ENCODE results near the gene MTR. TPM values are rescaled to one million over a fixed set of nuclear protein-coding genes. Genes with fewer than 3 reads are reported as not detected.

Gene MTR
- total RNA-seq, 4 donors from 2014 or later: 16.3 to 34.0 (median 24.2) TPM

DNA sequence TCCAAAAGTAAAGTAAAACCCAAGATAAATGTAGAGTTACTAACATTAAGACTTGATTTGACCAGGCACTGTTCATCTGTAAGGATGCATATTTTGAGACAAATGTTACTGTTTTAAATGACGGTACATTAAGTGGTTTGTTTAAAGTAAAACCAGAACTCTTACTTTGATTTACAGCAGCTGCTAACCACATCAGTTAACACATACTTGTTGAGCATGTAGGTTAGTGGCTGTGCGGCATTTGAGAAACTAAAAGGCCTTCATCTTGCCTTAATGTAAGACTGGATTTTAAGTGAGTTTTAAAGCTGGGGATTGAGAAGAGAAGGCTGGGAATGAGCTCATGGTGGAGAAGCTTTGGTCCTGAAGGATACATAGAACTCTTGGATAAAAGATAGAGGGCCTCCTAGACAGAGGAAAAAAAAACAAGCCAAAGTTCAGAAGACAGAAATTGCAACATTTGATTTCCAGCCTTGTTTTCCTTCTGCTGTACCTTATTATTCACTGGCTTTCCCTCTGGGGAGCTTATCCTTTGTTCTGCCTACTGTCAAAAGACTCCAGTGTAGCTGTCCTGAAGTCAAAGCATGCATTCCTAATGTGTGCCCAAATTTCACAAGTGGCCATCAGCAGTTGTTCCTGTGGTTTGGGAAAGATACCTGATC lies 66.6 kb downstream of the MTR start:
- 82 to 84% methylated on average over 2 of the region's 2 CpGs for WGBS, 2 donors
- TF ChIP-seq POLR2A (IDR thresholded peaks at IDR 0.05): no peak
- TF ChIP-seq, protein P1, sequence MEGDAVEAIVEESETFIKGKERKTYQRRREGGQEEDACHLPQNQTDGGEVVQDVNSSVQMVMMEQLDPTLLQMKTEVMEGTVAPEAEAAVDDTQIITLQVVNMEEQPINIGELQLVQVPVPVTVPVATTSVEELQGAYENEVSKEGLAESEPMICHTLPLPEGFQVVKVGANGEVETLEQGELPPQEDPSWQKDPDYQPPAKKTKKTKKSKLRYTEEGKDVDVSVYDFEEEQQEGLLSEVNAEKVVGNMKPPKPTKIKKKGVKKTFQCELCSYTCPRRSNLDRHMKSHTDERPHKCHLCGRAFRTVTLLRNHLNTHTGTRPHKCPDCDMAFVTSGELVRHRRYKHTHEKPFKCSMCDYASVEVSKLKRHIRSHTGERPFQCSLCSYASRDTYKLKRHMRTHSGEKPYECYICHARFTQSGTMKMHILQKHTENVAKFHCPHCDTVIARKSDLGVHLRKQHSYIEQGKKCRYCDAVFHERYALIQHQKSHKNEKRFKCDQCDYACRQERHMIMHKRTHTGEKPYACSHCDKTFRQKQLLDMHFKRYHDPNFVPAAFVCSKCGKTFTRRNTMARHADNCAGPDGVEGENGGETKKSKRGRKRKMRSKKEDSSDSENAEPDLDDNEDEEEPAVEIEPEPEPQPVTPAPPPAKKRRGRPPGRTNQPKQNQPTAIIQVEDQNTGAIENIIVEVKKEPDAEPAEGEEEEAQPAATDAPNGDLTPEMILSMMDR (IDR thresholded peaks at IDR 0.05): no peak
- intact Hi-C loops (cut with DNase I; ENCODE audit: low total_unique reads): no loop called here
- no peak for DNase-seq (ENCODE audit: low spot score in 2 of 2)
- H3K4me3 ChIP-seq (ENCODE audit: low read depth, poor library complexity, severe bottlenecking): no peak overlapping the region

DNA sequence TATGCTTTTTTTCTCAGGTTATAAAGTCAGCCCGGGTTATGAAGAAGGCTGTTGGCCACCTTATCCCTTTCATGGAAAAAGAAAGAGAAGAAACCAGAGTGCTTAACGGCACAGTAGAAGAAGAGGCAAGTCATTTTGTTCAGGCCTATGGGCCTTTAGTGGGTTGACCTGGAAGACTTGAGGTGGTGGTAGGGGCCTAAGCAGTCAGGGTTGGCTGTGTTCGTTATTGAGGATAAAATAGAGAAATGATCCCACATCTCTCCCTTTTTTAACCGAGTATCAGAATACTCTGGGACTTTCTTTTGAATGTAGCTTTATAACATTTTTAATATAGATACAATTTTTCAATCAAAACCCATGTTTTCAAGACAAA lies 67.1 kb downstream of the MTR start:
- intact Hi-C loops (cut with DNase I; ENCODE audit: low total_unique reads): no loop called here
- WGBS, 2 donors: 87 to 93% methylated on average over 4 of the region's 4 CpGs

DNA sequence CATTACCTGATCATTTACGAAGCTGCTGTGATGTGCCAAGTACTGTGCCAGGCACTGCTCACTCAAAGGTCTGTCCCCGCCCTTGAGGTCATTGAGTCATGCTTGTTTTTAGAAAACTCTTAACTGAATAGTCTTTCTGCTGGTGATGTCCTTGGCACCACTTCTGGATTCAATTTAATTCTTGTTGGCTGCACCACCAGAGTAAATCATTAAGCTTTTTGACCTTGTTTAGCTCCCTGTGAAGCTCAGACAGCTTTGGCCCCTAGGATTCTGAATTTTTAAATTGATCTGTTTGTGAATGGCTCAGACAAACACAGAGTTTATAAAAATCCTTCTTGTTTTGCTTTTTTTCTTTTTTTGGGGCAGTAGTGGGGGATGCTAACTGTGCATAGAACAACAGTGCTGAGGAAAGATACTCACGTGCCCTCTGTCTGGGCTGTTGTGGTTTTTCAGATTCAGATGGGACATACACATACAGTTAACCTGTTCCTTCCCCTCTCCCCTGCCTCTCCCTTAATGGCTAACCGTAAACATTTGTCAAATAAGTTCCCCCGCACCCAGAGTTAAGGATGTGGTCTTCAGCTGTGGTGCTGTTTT lies 67.6 kb downstream of the MTR start:
- no peak overlapping the region for H3K4me3 ChIP-seq (ENCODE audit: low read depth, poor library complexity, severe bottlenecking)
- no peak for TF ChIP-seq POLR2A (IDR thresholded peaks at IDR 0.05)
- TF ChIP-seq, protein P1 (IDR thresholded peaks at IDR 0.05): no peak
- 58 to 61% methylated on average over 5 of the region's 5 CpGs for WGBS, 2 donors
- DNase-seq (ENCODE audit: low spot score in 2 of 2): no peak
- intact Hi-C loops (cut with DNase I; ENCODE audit: low total_unique reads): no loop called here

More for the DNA sequence above, 67.1 kb downstream of the MTR start:
- no peak overlapping the region for H3K4me3 ChIP-seq (ENCODE audit: low read depth, poor library complexity, severe bottlenecking)
- no peak for TF ChIP-seq POLR2A (IDR thresholded peaks at IDR 0.05)
- TF ChIP-seq, protein P1 (IDR thresholded peaks at IDR 0.05): no peak
- DNase-seq (ENCODE audit: low spot score in 2 of 2): no peak

DNA sequence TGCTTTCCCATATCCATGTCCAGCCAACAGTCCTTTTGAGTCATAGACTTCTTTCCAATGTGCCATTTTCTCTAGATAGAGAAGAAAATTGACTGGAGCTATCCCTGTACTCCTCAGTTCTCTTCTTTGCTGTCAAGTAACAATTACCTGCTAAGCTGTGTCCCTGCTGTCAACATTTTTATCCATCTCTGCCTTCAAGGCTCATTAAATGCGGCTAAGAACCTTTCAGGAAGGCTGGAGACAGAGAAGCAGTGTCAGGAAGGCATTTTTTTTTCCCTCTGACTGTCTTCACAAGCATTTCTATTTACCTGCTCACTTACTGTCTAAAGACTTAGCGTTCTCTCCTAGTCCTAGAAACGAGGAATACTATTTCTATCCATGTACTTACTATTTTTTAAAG lies 69.1 kb downstream of the MTR start:
- H3K4me3 ChIP-seq (ENCODE audit: low read depth, poor library complexity, severe bottlenecking): no peak overlapping the region
- DNase-seq (ENCODE audit: low spot score in 2 of 2): no peak
- TF ChIP-seq POLR2A (IDR thresholded peaks at IDR 0.05): no peak
- TF ChIP-seq, protein P1 (IDR thresholded peaks at IDR 0.05): no peak
- intact Hi-C loops (cut with DNase I; ENCODE audit: low total_unique reads): no loop called here
- 93 to 96% methylated on average over 3 of the region's 3 CpGs for WGBS, 2 donors

DNA sequence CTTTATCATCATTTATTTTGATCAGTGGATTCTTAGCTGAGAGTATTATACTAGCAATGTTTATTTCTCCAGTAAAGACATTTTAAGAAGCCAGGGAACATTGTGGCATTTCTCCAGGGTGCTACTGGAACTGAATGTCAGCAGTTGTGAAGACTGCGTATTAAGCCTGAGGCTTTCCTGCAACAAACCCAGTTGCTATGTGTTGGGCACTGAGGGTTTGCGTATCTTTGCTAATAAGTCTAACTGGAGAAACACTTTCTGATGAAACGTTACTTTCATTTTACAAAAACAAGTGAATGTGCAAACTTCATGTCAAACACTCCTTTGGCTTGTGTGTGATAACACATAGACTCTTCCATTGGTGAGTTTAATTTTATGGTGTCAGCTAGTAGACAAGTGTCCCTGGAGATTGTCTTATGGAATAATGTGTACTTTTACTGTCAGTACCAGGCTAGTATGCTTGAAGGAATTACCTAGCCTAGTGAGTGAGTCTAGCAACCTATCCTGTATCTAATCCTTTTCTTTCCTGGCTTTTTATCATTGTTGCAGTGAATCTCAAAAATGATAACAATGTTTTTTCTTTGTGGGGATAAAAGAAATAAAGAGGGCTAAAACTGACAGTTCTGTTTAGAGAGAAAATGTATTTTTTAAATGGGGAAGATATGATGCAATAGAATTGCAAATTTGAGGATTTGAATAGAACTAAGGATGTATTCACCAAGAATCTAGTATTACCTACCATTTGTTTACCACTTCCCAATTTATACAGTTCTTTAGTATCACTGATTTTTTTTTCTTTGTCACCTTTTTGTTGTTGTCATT lies 70.1 kb downstream of the MTR start:
- intact Hi-C loops (cut with DNase I; ENCODE audit: low total_unique reads): no loop called here
- WGBS, 2 donors: 58 to 85% methylated on average over 3 of the region's 3 CpGs
- no peak overlapping the region for H3K4me3 ChIP-seq (ENCODE audit: low read depth, poor library complexity, severe bottlenecking)
- no peak for DNase-seq (ENCODE audit: low spot score in 2 of 2)
- no peak for TF ChIP-seq POLR2A (IDR thresholded peaks at IDR 0.05)

DNA sequence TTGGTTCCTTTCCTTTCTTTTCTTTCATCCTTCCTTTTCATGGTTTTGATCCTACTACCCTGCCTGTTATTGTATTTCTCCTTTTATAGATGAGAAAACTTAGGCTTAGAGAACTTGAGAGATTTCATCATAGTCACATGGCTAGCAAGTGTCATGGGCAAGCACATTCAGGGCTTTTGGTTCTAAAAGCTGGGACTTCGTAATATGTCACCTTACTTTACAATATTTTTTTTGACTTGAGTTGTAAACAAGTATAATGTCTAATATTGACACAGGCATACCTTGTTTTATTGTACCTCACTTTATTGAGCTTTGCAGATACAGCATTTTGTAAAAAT lies 70.7 kb downstream of the MTR start:
- intact Hi-C loops (cut with DNase I; ENCODE audit: low total_unique reads): no loop called here
- WGBS, 2 donors: 97 to 100% methylated on average over 1 of the region's 1 CpG
- no peak for TF ChIP-seq POLR2A (IDR thresholded peaks at IDR 0.05)
- TF ChIP-seq, protein P1 (IDR thresholded peaks at IDR 0.05): no peak
- H3K4me3 ChIP-seq (ENCODE audit: low read depth, poor library complexity, severe bottlenecking): no peak overlapping the region
- no peak for DNase-seq (ENCODE audit: low spot score in 2 of 2)

Measured in lower leg skin (tissue), 4 donors.